HCT116 (cell line): Measurements from ENCODE around the gene HPCA.

ENCODE experiments used
- ATF3 ChIP-seq: IDR thresholded peaks from 2 replicates; pipeline ENCODE4 v1.6.1; 2012
- CEBPB ChIP-seq: IDR thresholded peaks from 2 replicates; pipeline ENCODE4 v1.6.1; 2012; ENCODE audit warnings: low read depth
- CTCF ChIP-seq, 3 experiments: fragments of 200-600 bp in 1 of 3; sonication (generic) in 1 of 3; IDR thresholded peaks in 2 of 3; conservative IDR thresholded peaks in 1 of 3; 2 replicates each; pipeline ENCODE4 v1.5.1; 2012 to 2017; ENCODE audit warnings: low read depth in 2 of 3, low read length in 2 of 3, antibody characterized with exemption in 1 of 3, borderline replicate concordance in 1 of 3, control low read depth in 1 of 3, mild to moderate bottlenecking in 1 of 3, mixed read lengths in 1 of 3, mixed run types in 1 of 3, moderate library complexity in 1 of 3; ENCODE audit not compliant: insufficient read depth in 1 of 3
- EGR1 ChIP-seq: IDR thresholded peaks from 2 replicates; pipeline ENCODE4 v1.6.1; 2012; ENCODE audit warnings: low read depth
- EZH2 ChIP-seq: fragments of 200-600 bp; sonication (generic); IDR thresholded peaks from 2 replicates; pipeline ENCODE4 v1.6.1; 2017; ENCODE audit warnings: antibody characterized with exemption, mixed run types
- EZH2phosphoT487 ChIP-seq: fragments of 200-600 bp; IDR thresholded peaks from 2 replicates; pipeline ENCODE4 v1.6.1; 2018; ENCODE audit warnings: antibody characterized with exemption, borderline replicate concordance
- POLR2A ChIP-seq: IDR thresholded peaks from 2 replicates; pipeline ENCODE4 v1.7.0; 2011; ENCODE audit warnings: borderline replicate concordance; ENCODE audit not compliant: insufficient read depth, insufficient read length; ENCODE audit errors: extremely low read depth
- POLR2AphosphoS5 ChIP-seq: IDR thresholded peaks from 2 replicates; pipeline ENCODE4 v1.6.1; 2011; ENCODE audit warnings: mild to moderate bottlenecking, low read depth, low read length, moderate library complexity
- REST ChIP-seq: IDR thresholded peaks from 2 replicates; pipeline ENCODE4 v1.6.1; 2012; ENCODE audit warnings: low read depth
- SP1 ChIP-seq: IDR thresholded peaks from 2 replicates; pipeline ENCODE4 v1.6.1; 2012; ENCODE audit warnings: low read depth
- YY1 ChIP-seq: IDR thresholded peaks from 2 replicates; pipeline ENCODE4 v1.6.1; 2011; ENCODE audit warnings: low read length, low read depth, moderate library complexity, mild to moderate bottlenecking; ENCODE audit not compliant: insufficient replicate concordance; ENCODE audit errors: extremely low read depth
- ZNF274 ChIP-seq: fragments of 200-500 bp; sonication (Bioruptor generic); IDR thresholded peaks from 2 replicates; pipeline ENCODE4 v1.6.1; 2014; ENCODE audit warnings: mild to moderate bottlenecking, low read depth, low read length, inconsistent platforms
- TF ChIP-seq, protein P1 (sequence below): IDR thresholded peaks from 2 replicates; pipeline ENCODE4 v1.6.1; 2011; ENCODE audit warnings: mild to moderate bottlenecking, low read length, moderate library complexity; ENCODE audit not compliant: insufficient replicate concordance; ENCODE audit errors: extremely low read depth

- TF ChIP-seq EGR1 (no peak), POLR2A (no peak), CTCF (IDR thresholded peaks at IDR 0.05 in 2 of 3, conservative IDR thresholded peaks at IDR 0.05 in 1 of 3; ENCODE audit: borderline replicate concordance in 1 of 3, insufficient read depth in 1 of 3, low read depth in 2 of 3, low read length in 2 of 3) (no peak), EZH2phosphoT487 (no peak), YY1 (no peak), CEBPB (no peak), REST (no peak), EZH2 (no peak), ZNF274 (no peak), SP1 (no peak), POLR2AphosphoS5 (no peak), ATF3 (no peak)
- TF ChIP-seq, protein P1, sequence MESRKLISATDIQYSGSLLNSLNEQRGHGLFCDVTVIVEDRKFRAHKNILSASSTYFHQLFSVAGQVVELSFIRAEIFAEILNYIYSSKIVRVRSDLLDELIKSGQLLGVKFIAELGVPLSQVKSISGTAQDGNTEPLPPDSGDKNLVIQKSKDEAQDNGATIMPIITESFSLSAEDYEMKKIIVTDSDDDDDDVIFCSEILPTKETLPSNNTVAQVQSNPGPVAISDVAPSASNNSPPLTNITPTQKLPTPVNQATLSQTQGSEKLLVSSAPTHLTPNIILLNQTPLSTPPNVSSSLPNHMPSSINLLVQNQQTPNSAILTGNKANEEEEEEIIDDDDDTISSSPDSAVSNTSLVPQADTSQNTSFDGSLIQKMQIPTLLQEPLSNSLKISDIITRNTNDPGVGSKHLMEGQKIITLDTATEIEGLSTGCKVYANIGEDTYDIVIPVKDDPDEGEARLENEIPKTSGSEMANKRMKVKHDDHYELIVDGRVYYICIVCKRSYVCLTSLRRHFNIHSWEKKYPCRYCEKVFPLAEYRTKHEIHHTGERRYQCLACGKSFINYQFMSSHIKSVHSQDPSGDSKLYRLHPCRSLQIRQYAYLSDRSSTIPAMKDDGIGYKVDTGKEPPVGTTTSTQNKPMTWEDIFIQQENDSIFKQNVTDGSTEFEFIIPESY = no peak
These were observed 40.3 kb downstream of the HPCA start for GRCh38 chr1:32926562-32926961.
